Peyer's patch (tissue), 4 donors: ENCODE data around the gene ZNF57. TPM values are rescaled to one million over a fixed set of nuclear protein-coding genes. Genes with fewer than 3 reads are reported as not detected.

Experiments used
- DNase-seq, 3 donors: peaks; one replicate each; pipeline ENCODE4 v3.0.0-alpha.2; 2017 to 2019
- H3K27ac ChIP-seq, 4 donors: fragments of 200-600 bp; sonication (generic); one replicate each; pipeline ENCODE4 v1.5.1; 2016 to 2019
- H3K27me3 ChIP-seq, 2 donors: fragments of 200-600 bp; sonication (generic); one replicate each; pipeline ENCODE4 v1.5.1; 2019
- H3K36me3 ChIP-seq, 3 donors: fragments of 200-600 bp; sonication (generic); one replicate each; pipeline ENCODE4 v1.5.1; 2016 to 2019
- H3K4me1 ChIP-seq, 4 donors: fragments of 200-600 bp; sonication (generic); one replicate each; pipeline ENCODE4 v1.5.1; 2016 to 2019
- H3K4me3 ChIP-seq, 4 donors: fragments of 200-600 bp; sonication (generic); 1 replicate in 3 of 4; 2 replicates in 1 of 4; pipeline ENCODE4 v1.5.1; 2016 to 2019; ENCODE audit warnings: mild to moderate bottlenecking in 1 of 4
- H3K9me3 ChIP-seq, 4 donors: fragments of 200-600 bp; sonication (generic); one replicate each; pipeline ENCODE4 v1.5.1; 2016 to 2019; ENCODE audit warnings: mild to moderate bottlenecking in 1 of 4
- CTCF ChIP-seq, 6 experiments: fragments of 450-650 bp in 4 of 6; fragments of 200-600 bp in 2 of 6; sonication (generic) in 1 of 6; IDR thresholded peaks; one replicate each; pipeline ENCODE4 v1.5.1; 2017 to 2019; ENCODE audit warnings: antibody characterized with exemption in 6 of 6, mild to moderate bottlenecking in 3 of 6, moderate library complexity in 1 of 6
- POLR2A ChIP-seq, 2 donors: fragments of 450-650 bp; IDR thresholded peaks; one replicate each; pipeline ENCODE4 v1.5.1; 2017; ENCODE audit warnings: antibody characterized with exemption in 2 of 2, mild to moderate bottlenecking in 2 of 2, moderate library complexity in 2 of 2
- total RNA-seq, 4 donors: library from RNA; depleted of rRNA; stranded (reverse); fragments of >200 nt; gene quantifications; one replicate each; pipeline ENCODE4 v1.1.0, GENCODE V29; 2016

Gene ZNF57
- total RNA-seq, 4 donors from 2014 or later: 2.5 to 24.1 (median 19.3) TPM

- no peak overlapping the region for H3K4me3 ChIP-seq
- no peaks in the 10 kb centered on the region for H3K27me3 ChIP-seq
- DNase-seq: no peak
- TF ChIP-seq CTCF (IDR thresholded peaks at IDR 0.05): no peak
- no peak for TF ChIP-seq POLR2A (IDR thresholded peaks at IDR 0.05)
- H3K36me3 ChIP-seq: no peaks in the 10 kb centered on the region
- no peak overlapping the region for H3K27ac ChIP-seq
- H3K4me1 ChIP-seq: peaks cover 0 to 17% (median 2%) of the 10 kb centered on the region in 4 donors
- H3K9me3 ChIP-seq: no peaks in the 10 kb centered on the region
Measured at GRCh38 chr19:2964874-2965273, 64.1 kb downstream of the ZNF57 start.

GRCh38 chr19:2967972-2968371 lies 67.2 kb downstream of the ZNF57 start:
- H3K4me3 ChIP-seq: no peak overlapping the region
- no peaks in the 10 kb centered on the region for H3K36me3 ChIP-seq
- H3K4me1 ChIP-seq: peaks cover 0 to 9% (median 2%) of the 10 kb centered on the region in 4 donors
- TF ChIP-seq CTCF (IDR thresholded peaks at IDR 0.05) (no peak), POLR2A (IDR thresholded peaks at IDR 0.05) (no peak)
- H3K9me3 ChIP-seq: no peaks in the 10 kb centered on the region
- no peak for DNase-seq
- H3K27ac ChIP-seq: no peak overlapping the region
- H3K27me3 ChIP-seq: no peaks in the 10 kb centered on the region

Other genes starting within 250 kb of the ZNF57 start
- 10 to 100 TPM in 1 of 4 donors, 1 to 10 TPM in 3; 1.2 to 14.9 (median 2.0) TPM for gene GNG7, start 198.2 kb upstream of the ZNF57 start, total RNA-seq
- 10 to 100 TPM in 1 of 4 donors, 1 to 10 TPM in 2, under 1 TPM in 1; 0.18 to 23.1 (median 1.4) TPM for gene DIRAS1, start 179.6 kb upstream of the ZNF57 start, total RNA-seq
- 10 to 100 TPM; 22.1 to 29.7 (median 26.0) TPM for gene SLC39A3, start 160.9 kb upstream of the ZNF57 start, total RNA-seq
- 10 to 100 TPM; 26.4 to 62.5 (median 45.7) TPM for gene SGTA, start 117.7 kb upstream of the ZNF57 start, total RNA-seq
- 100 to 1,000 TPM in 1 of 4 donors, 10 to 100 TPM in 3; 24.3 to 142 (median 49.5) TPM for gene THOP1, start 115.4 kb upstream of the ZNF57 start, total RNA-seq
- gene ZNF554, start 81.1 kb upstream of the ZNF57 start, total RNA-seq: 10 to 100 TPM in 1 of 4 donors, 1 to 10 TPM in 3; 2.5 to 15.4 (median 6.7) TPM
- gene ZNF555, start 59.5 kb upstream of the ZNF57 start, total RNA-seq: 1 to 10 TPM; 4.4 to 5.8 (median 4.4) TPM
- not detected for gene ZNF556, start 33.6 kb upstream of the ZNF57 start, total RNA-seq
- gene ZNF77, start 44.0 kb downstream of the ZNF57 start, total RNA-seq: 1 to 10 TPM; 3.7 to 7.5 (median 5.6) TPM
- 1 to 10 TPM in 2 of 4 donors, not detected in 2; 1.9 to 2.5 TPM for gene TLE6, start 76.6 kb downstream of the ZNF57 start, total RNA-seq
- 10 to 100 TPM in 3 of 4 donors, 1 to 10 TPM in 1; 4.6 to 45.2 (median 29.2) TPM for gene TLE2, start 128.4 kb downstream of the ZNF57 start, total RNA-seq
- 100 to 1,000 TPM; 134 to 366 (median 289) TPM for gene TLE5, start 161.6 kb downstream of the ZNF57 start, total RNA-seq
- 100 to 1,000 TPM; 120 to 557 (median 456) TPM for gene GNA11, start 193.4 kb downstream of the ZNF57 start, total RNA-seq
- gene GNA15, start 235.1 kb downstream of the ZNF57 start, total RNA-seq: 10 to 100 TPM in 1 of 4 donors, 1 to 10 TPM in 2, not detected in 1; 1.2 to 12.4 (median 1.5) TPM